Panc1 (cell line): Measurements from ENCODE around the gene HOXD13. TPM values are rescaled to one million over a fixed set of nuclear protein-coding genes. Genes with fewer than 3 reads are reported as not detected.
A peak's percentile ranks its signal among the peaks of the same experiment; 100 is the strongest.

Experiments used
- ATAC-seq: fragments of 200-7000 bp; cut with Tn5 transposase; 2 replicates; pipeline ENCODE4 v1.9.1; 2020; ENCODE audit warnings: mild to moderate bottlenecking, moderate library complexity
- BruUV-seq: library from RNA; stranded (reverse); fragments of 400-500 nt; replicated peaks from 2 replicates; lab custom pipeline; 2021; lab: Mats Ljungman, UMichigan
- CTCF ChIA-PET: fragments of 300-600 bp; sonication (Branson Sonifier 250); formaldehyde crosslinking; loops from one replicate; lab custom pipeline; 2022; ENCODE audit warnings: antibody characterized with exemption; lab: Charles Lee
- POLR2A ChIA-PET: fragments of 300-600 bp; sonication (Branson Sonifier 250); formaldehyde crosslinking; loops from one replicate; lab custom pipeline; 2022; ENCODE audit warnings: antibody characterized with exemption; lab: Charles Lee
- DNase-seq: peaks from one replicate; pipeline ENCODE4 v3.0.0-alpha.2; 2010; ENCODE audit warnings: low read depth, low spot score
- H3K27ac ChIP-seq: 2 replicates; pipeline ENCODE4 v1.5.1; 2011; ENCODE audit warnings: mild to moderate bottlenecking, low read length, inconsistent platforms
- H3K27me3 ChIP-seq: fragments of 200-500 bp; sonication (Bioruptor generic); 2 replicates; pipeline ENCODE4 v1.6.0; 2014; ENCODE audit warnings: low read length, inconsistent platforms; ENCODE audit not compliant: control insufficient read depth, insufficient read depth
- H3K36me3 ChIP-seq: fragments of 200-500 bp; sonication (Bioruptor generic); 2 replicates; pipeline ENCODE4 v1.5.1; 2014; ENCODE audit warnings: inconsistent platforms, mild to moderate bottlenecking, low read length, moderate library complexity; ENCODE audit not compliant: control insufficient read depth, insufficient read depth
- H3K4me1 ChIP-seq: 2 replicates; pipeline ENCODE4 v1.5.1; 2011; ENCODE audit warnings: inconsistent platforms, mild to moderate bottlenecking, low read length, moderate library complexity; ENCODE audit not compliant: control insufficient read depth, insufficient read depth
- H3K4me3 ChIP-seq, 2 experiments: 2 replicates each; pipeline ENCODE4 v1.5.1; 2011 to 2012; ENCODE audit warnings: low read depth in 2 of 2, low read length in 2 of 2, mild to moderate bottlenecking in 2 of 2, inconsistent platforms in 1 of 2, moderate library complexity in 1 of 2
- H3K9me3 ChIP-seq: fragments of 200-500 bp; sonication (Bioruptor generic); 2 replicates; pipeline ENCODE4 v1.5.1; 2014; ENCODE audit warnings: low read depth, mild to moderate bottlenecking, inconsistent platforms, low read length, moderate library complexity; ENCODE audit not compliant: control insufficient read depth, insufficient read depth
- CTCF ChIP-seq: fragments of 450-650 bp; IDR thresholded peaks from 2 replicates; pipeline ENCODE4 v1.5.1; 2017; ENCODE audit warnings: mild to moderate bottlenecking
- POLR2AphosphoS5 ChIP-seq: IDR thresholded peaks from 2 replicates; pipeline ENCODE4 v1.6.1; 2012; ENCODE audit warnings: mild to moderate bottlenecking, low read depth, low read length, moderate library complexity
- REST ChIP-seq, 2 experiments: IDR thresholded peaks; 2 replicates each; pipeline ENCODE4 v1.6.1; 2011 to 2012; ENCODE audit warnings: low read depth in 2 of 2, control low read depth in 1 of 2, low read length in 1 of 2, mild to moderate bottlenecking in 1 of 2, moderate library complexity in 1 of 2; ENCODE audit not compliant: insufficient read depth in 1 of 2
- SIN3A ChIP-seq: IDR thresholded peaks from 2 replicates; pipeline ENCODE4 v1.6.1; 2012; ENCODE audit warnings: low read depth, mild to moderate bottlenecking, low read length, moderate library complexity, borderline replicate concordance; ENCODE audit not compliant: insufficient read depth
- TCF7L2 ChIP-seq: IDR thresholded peaks from 2 replicates; pipeline ENCODE4 v1.6.1; 2011; ENCODE audit warnings: mild to moderate bottlenecking, low read depth, low read length, inconsistent platforms
- in situ Hi-C: cut with HindIII; loops from 2 replicates; pipeline ENCODE4 v1.10.0; 2016; ENCODE audit warnings: low sequenced_read_pairs, low pct_unique_long_range_greater_than_20kb
- intact Hi-C: fragments of 100-400 bp; cut with micrococcal nuclease; formaldehyde crosslinking; loops from one replicate; pipeline ENCODE4 v1.10.0; 2022; ENCODE audit not compliant: unreplicated experiment
- total RNA-seq: library from RNA; stranded (reverse); gene quantifications from one replicate; pipeline ENCODE4 v1.2.1, GENCODE V29; 2021; ENCODE audit not compliant: unreplicated experiment

HOXD13 gene
- total RNA-seq, 1 experiment from 2014 or later: not detected

GRCh38 chr2:176118601-176119339 lies 26.2 kb downstream of the HOXD13 start:
- no peak for DNase-seq
- Histone ChIP-seq H3K27ac (no peak overlapping the region), H3K36me3 (no peaks in the 10 kb centered on the region), H3K9me3 (no peaks in the 10 kb centered on the region), H3K27me3 (peaks cover under 1% of the 10 kb centered on the region; the same call in 1 of the 2 replicates), H3K4me1 (no peaks in the 10 kb centered on the region), H3K4me3 (peak overlapping the region; percentile 22 to 43; a peak in 3 of 4 replicates)
- no TSS peak for BruUV-seq
- ATAC-seq: peak; percentile 62; the same call in 1 of the 2 replicates
- intact Hi-C loops (no loop called here), in situ Hi-C loops (no loop called here)
- CTCF ChIA-PET: no interaction called here
- POLR2A ChIA-PET: no interaction called here
- TF ChIP-seq SIN3A (no peak), TCF7L2 (no peak), CTCF (peak; percentile 89), POLR2AphosphoS5 (no peak)

- DNase-seq: no peak
- H3K36me3 ChIP-seq: no peaks in the 10 kb centered on the region
- H3K9me3 ChIP-seq: no peaks in the 10 kb centered on the region
- POLR2A ChIA-PET: interaction anchor here (0.6 kb wide), 1 partner anchor 103 kb away, joined by 3 read pairs; no protein-coding TSS in a partner anchor
- in situ Hi-C loops: no loop called here
- H3K4me1 ChIP-seq: no peaks in the 10 kb centered on the region
- BruUV-seq: no TSS peak
- CTCF ChIA-PET: interaction anchor here (1.0 to 1.1 kb wide), 2 partner anchors 9 to 531 kb away, joined by 4 to 5 read pairs; no protein-coding TSS in a partner anchor
- no peak overlapping the region for H3K27ac ChIP-seq
- H3K27me3 ChIP-seq: no peaks in the 10 kb centered on the region
- intact Hi-C loops: loop anchor here (10.0 kb wide), 1 partner anchor 694 kb away; no protein-coding TSS in a partner anchor
- no peak for TF ChIP-seq CTCF
- TF ChIP-seq SIN3A: no peak
- no peak for TF ChIP-seq POLR2AphosphoS5
- no peak for TF ChIP-seq TCF7L2
- TF ChIP-seq REST (IDR thresholded peaks at IDR 0.05; ENCODE audit: insufficient read depth in 1 of 2, low read depth in 2 of 2, low read length in 1 of 2): no peak
- ATAC-seq: no peak
- no peak overlapping the region for H3K4me3 ChIP-seq
These were observed 28.1 kb downstream of the HOXD13 start for GRCh38 chr2:176120364-176121189.
